ENCODE measurements around the gene CACNA1C. TPM values are rescaled to one million over a fixed set of nuclear protein-coding genes. Genes with fewer than 3 reads are reported as not detected.

CACNA1C gene
- total RNA-seq, 2 donors from 2014 or later: 99.2 to 127 TPM

GRCh38 chr12:2256915-2257314 is 204.1 kb downstream of the CACNA1C start:
- intact Hi-C loops (cut with DNase I): no loop called here
- DNase-seq (no peak), ATAC-seq (peak; percentile 31 to 55)

GRCh38 chr12:2258025-2258424 is 205.2 kb downstream of the CACNA1C start:
- intact Hi-C loops (cut with DNase I): no loop called here
- DNase-seq (no peak), ATAC-seq (peak in 1 of 2 donors; percentile 46)

- ATAC-seq (no peak), DNase-seq (no peak)
- intact Hi-C loops (cut with DNase I): no loop called here
Measured at GRCh38 chr12:2259369-2259768, 206.6 kb downstream of the CACNA1C start.

- intact Hi-C loops (cut with DNase I): no loop called here
- DNase-seq (no peak), ATAC-seq (no peak)
Measured at GRCh38 chr12:2260441-2260840, 207.7 kb downstream of the CACNA1C start.

GRCh38 chr12:2261708-2262107 is 208.9 kb downstream of the CACNA1C start:
- intact Hi-C loops (cut with DNase I): no loop called here
- ATAC-seq: no peak
- DNase-seq: no peak

GRCh38 chr12:2262449-2262848 is 209.7 kb downstream of the CACNA1C start:
- ATAC-seq: no peak
- intact Hi-C loops (cut with DNase I): no loop called here
- no peak for DNase-seq

GRCh38 chr12:2263901-2264300 is 211.1 kb downstream of the CACNA1C start:
- intact Hi-C loops (cut with DNase I): no loop called here
- ATAC-seq (no peak), DNase-seq (no peak)

- ATAC-seq: peak; percentile 49 to 81
- DNase-seq: no peak
- intact Hi-C loops (cut with DNase I): no loop called here
Measured at GRCh38 chr12:2264651-2265232, 212.0 kb downstream of the CACNA1C start.

- ATAC-seq (no peak), DNase-seq (no peak)
- intact Hi-C loops (cut with DNase I): no loop called here
Measured at GRCh38 chr12:2265461-2266167, 212.8 kb downstream of the CACNA1C start.

- ATAC-seq: no peak
- intact Hi-C loops (cut with DNase I): no loop called here
- no peak for DNase-seq
Measured at GRCh38 chr12:2266666-2267620, 214.2 kb downstream of the CACNA1C start.

GRCh38 chr12:2267703-2268470 is 215.1 kb downstream of the CACNA1C start:
- ATAC-seq (peak in 1 of 2 donors; percentile 23), DNase-seq (no peak)
- intact Hi-C loops (cut with DNase I): no loop called here

GRCh38 chr12:2268471-2269286 is 215.9 kb downstream of the CACNA1C start:
- intact Hi-C loops (cut with DNase I): no loop called here
- DNase-seq (no peak), ATAC-seq (peak in 1 of 2 donors; percentile 44)

- intact Hi-C loops (cut with DNase I): loop anchor here in 1 of 2 donors (10.0 kb wide), 1 partner anchor 216 kb away; the partner anchor contains the start of gene CACNA1C
- DNase-seq: no peak
Measured at GRCh38 chr12:2270846-2271245, 218.1 kb downstream of the CACNA1C start.

GRCh38 chr12:2271961-2272360 is 219.2 kb downstream of the CACNA1C start:
- intact Hi-C loops (cut with DNase I): loop anchor here in 1 of 2 donors (10.0 kb wide), 1 partner anchor 217 kb away; the partner anchor contains the start of gene CACNA1C
- ATAC-seq: no peak
- DNase-seq: no peak

More at GRCh38 chr12:2270846-2271245, 218.1 kb downstream of the CACNA1C start:
- ATAC-seq: no peak

- DNase-seq: peak; percentile 51
- intact Hi-C loops (cut with DNase I): loop anchor here in 1 of 2 donors (10.0 kb wide), 1 partner anchor 218 kb away; the partner anchor contains the start of gene CACNA1C
Measured at GRCh38 chr12:2273288-2273687, 220.5 kb downstream of the CACNA1C start.

GRCh38 chr12:2273751-2274150 is 221.0 kb downstream of the CACNA1C start:
- ATAC-seq: no peak
- intact Hi-C loops (cut with DNase I): loop anchor here in 1 of 2 donors (10.0 kb wide), 1 partner anchor 219 kb away; the partner anchor contains the start of gene CACNA1C
- DNase-seq: no peak

More at GRCh38 chr12:2273288-2273687, 220.5 kb downstream of the CACNA1C start:
- ATAC-seq: peak; percentile 56 to 85

GRCh38 chr12:2274733-2275132 is 221.9 kb downstream of the CACNA1C start:
- DNase-seq (no peak), ATAC-seq (peak; percentile 46 to 86)
- intact Hi-C loops (cut with DNase I): loop anchor here in 1 of 2 donors (10.0 kb wide), 1 partner anchor 220 kb away; the partner anchor contains the start of gene CACNA1C

Data from left cardiac atrium (tissue), 4 donors.